ENCODE results near the gene PNO1. TPM values are rescaled to one million over a fixed set of nuclear protein-coding genes. Genes with fewer than 3 reads are reported as not detected.

The PNO1 gene
- total and polyA plus RNA-seq, 2 donors (not counting 1 experiment from before 2014, with no cell fraction given), result 12.9 to 13.4 TPM

DNA sequence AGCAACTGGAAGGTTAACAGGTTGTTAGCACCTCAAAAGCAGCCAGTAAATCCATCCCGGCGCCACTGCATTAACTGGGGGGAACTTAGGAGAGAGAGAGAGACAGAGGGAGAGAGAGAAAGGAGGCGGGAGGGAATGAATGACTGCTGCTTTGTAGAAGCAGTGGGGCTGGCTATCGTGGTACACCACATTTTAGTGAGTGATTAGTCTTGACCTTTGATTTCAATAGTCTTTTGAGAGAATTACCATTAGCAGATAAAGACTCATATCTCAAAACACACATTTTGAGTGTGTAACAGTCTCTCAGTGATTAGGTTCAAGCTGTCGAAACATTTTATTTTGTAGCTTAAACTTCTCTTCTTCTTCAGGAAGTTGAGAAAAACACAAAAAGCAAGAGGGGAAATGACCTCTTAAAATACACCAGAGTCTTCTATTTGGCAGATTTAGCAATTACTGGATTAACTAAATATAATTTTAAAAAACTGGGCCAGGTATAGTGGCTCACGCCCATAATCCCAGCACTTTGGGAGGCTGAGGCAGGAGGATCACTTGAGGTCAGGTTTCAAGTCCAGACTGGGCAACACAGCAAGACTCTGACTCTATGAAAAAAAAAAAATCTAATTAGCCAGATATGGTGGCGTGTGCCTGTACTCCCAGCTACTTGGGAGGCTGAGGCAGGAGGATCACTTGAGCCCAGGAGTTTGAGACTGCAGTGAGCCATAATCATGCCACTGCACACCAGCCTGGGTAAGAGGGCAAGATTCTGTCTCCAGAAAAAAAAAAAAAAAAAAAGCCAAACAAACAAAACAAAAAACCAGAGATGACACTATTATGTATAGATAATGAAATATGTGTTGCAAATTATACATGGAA is 22.0 kb upstream of the PNO1 start:
- Histone ChIP-seq H3K9ac (ENCODE audit: insufficient read depth, low read length) (no peak overlapping the region), H3K9me3 (ENCODE audit: control insufficient read depth, insufficient read depth, low read depth, low read length) (no peaks in the 10 kb centered on the region), H3K79me2 (ENCODE audit: control insufficient read depth, insufficient read depth, low read length) (no peaks in the 10 kb centered on the region), H3K27me3 (ENCODE audit: control insufficient read depth, insufficient read depth, low read length) (no peaks in the 10 kb centered on the region), H3K27ac (ENCODE audit: insufficient read depth, low read length) (no peak overlapping the region), H2AFZ (ENCODE audit: low read length) (no peak overlapping the region), H3K4me3 (replicated peaks in 1 of 4; ENCODE audit: control extremely low read depth in 1 of 4, insufficient read depth in 1 of 4, low read depth in 3 of 4, low read length in 4 of 4) (no peak overlapping the region), H3K4me1 (ENCODE audit: control insufficient read depth, extremely low read depth, insufficient read depth, low read length) (no peaks in the 10 kb centered on the region), H3K4me2 (ENCODE audit: extremely low read depth, insufficient read depth, low read length) (no peak overlapping the region), H3K36me3 (ENCODE audit: control insufficient read depth, insufficient read depth, low read length) (no peaks in the 10 kb centered on the region), H4K20me1 (ENCODE audit: control insufficient read depth, extremely low read depth, insufficient read depth, low read length) (no peaks in the 10 kb centered on the region)
- TF ChIP-seq CTCF (conservative IDR thresholded peaks at IDR 0.05 in 1 of 2, IDR thresholded peaks at IDR 0.05 in 1 of 2; ENCODE audit: low read depth in 1 of 2, low read length in 2 of 2) (no peak), EZH2 (IDR thresholded peaks at IDR 0.05; ENCODE audit: low read length, missing control alignments) (no peak)
- DNase-seq (ENCODE audit: low read depth in 2 of 2), result no peak

DNA sequence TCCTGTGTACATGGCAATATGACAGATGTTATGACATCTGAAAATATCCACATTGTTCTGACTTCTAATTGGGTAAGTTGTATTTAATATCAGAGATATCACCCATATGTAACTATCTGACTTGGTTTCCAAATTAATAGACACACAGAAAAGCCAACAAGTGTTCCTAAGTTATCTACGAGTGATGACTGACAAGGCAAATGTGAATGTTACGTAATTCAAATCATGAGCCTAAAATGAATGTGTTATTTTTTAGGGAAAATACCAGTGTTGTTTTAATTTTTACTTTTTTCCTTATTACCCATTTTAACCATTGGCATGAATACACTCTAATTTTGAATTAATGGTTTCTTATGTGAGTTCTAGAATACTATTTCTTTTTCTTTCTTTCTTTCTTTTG is 15.8 kb upstream of the PNO1 start:
- Histone ChIP-seq H3K27ac (ENCODE audit: insufficient read depth, low read length) (no peak overlapping the region), H3K4me2 (ENCODE audit: extremely low read depth, insufficient read depth, low read length) (no peak overlapping the region), H4K20me1 (ENCODE audit: control insufficient read depth, extremely low read depth, insufficient read depth, low read length) (no peaks in the 10 kb centered on the region), H3K9me3 (ENCODE audit: control insufficient read depth, insufficient read depth, low read depth, low read length) (no peaks in the 10 kb centered on the region), H3K79me2 (ENCODE audit: control insufficient read depth, insufficient read depth, low read length) (no peaks in the 10 kb centered on the region), H3K4me1 (ENCODE audit: control insufficient read depth, extremely low read depth, insufficient read depth, low read length) (no peaks in the 10 kb centered on the region), H2AFZ (ENCODE audit: low read length) (no peak overlapping the region), H3K27me3 (ENCODE audit: control insufficient read depth, insufficient read depth, low read length) (no peaks in the 10 kb centered on the region), H3K36me3 (ENCODE audit: control insufficient read depth, insufficient read depth, low read length) (no peaks in the 10 kb centered on the region), H3K4me3 (replicated peaks in 1 of 4; ENCODE audit: control extremely low read depth in 1 of 4, insufficient read depth in 1 of 4, low read depth in 3 of 4, low read length in 4 of 4) (no peak overlapping the region), H3K9ac (ENCODE audit: insufficient read depth, low read length) (no peak overlapping the region)
- DNase-seq (ENCODE audit: low read depth in 2 of 2), result no peak
- no peak for TF ChIP-seq CTCF (conservative IDR thresholded peaks at IDR 0.05 in 1 of 2, IDR thresholded peaks at IDR 0.05 in 1 of 2; ENCODE audit: low read depth in 1 of 2, low read length in 2 of 2)

DNA sequence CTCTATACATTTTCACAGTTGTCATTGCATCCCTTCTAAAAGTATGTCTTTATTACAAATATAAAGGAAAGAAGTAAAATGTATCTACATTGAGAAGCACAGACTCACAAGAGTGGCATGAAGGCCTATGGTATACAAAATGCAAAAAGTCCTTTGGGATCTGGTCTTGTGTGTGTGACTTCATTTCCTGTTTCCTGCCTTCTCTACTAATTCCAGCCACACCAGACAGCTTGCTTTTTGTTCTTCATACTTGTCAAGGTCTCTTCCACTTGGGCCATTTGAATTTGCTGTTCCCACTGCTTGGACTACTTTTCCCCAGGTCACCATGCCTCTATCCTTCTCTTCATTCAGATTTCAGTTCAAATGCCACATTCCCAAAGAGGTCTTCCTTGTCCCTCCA is 6.7 kb upstream of the PNO1 start:
- no peak for DNase-seq (ENCODE audit: low read depth in 2 of 2)
- H2AFZ ChIP-seq (ENCODE audit: low read length), result no peak overlapping the region
- no peak overlapping the region for H3K27ac ChIP-seq (ENCODE audit: insufficient read depth, low read length)
- H3K79me2 ChIP-seq (ENCODE audit: control insufficient read depth, insufficient read depth, low read length), result peaks cover 5% of the 10 kb centered on the region
- no peak overlapping the region for H3K4me2 ChIP-seq (ENCODE audit: extremely low read depth, insufficient read depth, low read length)
- H3K9ac ChIP-seq (ENCODE audit: insufficient read depth, low read length), result no peak overlapping the region
- TF ChIP-seq EZH2 (IDR thresholded peaks at IDR 0.05; ENCODE audit: low read length, missing control alignments) (no peak), CTCF (conservative IDR thresholded peaks at IDR 0.05 in 1 of 2, IDR thresholded peaks at IDR 0.05 in 1 of 2; ENCODE audit: low read depth in 1 of 2, low read length in 2 of 2) (no peak)
- H3K27me3 ChIP-seq (ENCODE audit: control insufficient read depth, insufficient read depth, low read length), result no peaks in the 10 kb centered on the region
- no peaks in the 10 kb centered on the region for H4K20me1 ChIP-seq (ENCODE audit: control insufficient read depth, extremely low read depth, insufficient read depth, low read length)
- H3K4me1 ChIP-seq (ENCODE audit: control insufficient read depth, extremely low read depth, insufficient read depth, low read length), result peaks cover 2% of the 10 kb centered on the region
- H3K4me3 ChIP-seq (replicated peaks in 1 of 4; ENCODE audit: control extremely low read depth in 1 of 4, insufficient read depth in 1 of 4, low read depth in 3 of 4, low read length in 4 of 4), result no peak overlapping the region
- no peaks in the 10 kb centered on the region for H3K36me3 ChIP-seq (ENCODE audit: control insufficient read depth, insufficient read depth, low read length)
- H3K9me3 ChIP-seq (ENCODE audit: control insufficient read depth, insufficient read depth, low read depth, low read length), result no peaks in the 10 kb centered on the region

Measured in fibroblast of lung (primary cell).